Measurements from ENCODE around the gene PHGDH.
"Not testable (repeated sequence)": the region's sequence is repeated elsewhere in the genome, so short reads cannot be mapped to it uniquely, and the experiment has no call there.

PHGDH gene
- total RNA-seq, result 13.6 to 14.3 reads per million in 2 donors

- DNase-seq, result no peak
Measured at GRCh38 chr1:119711804-119712341, at the start of gene PHGDH. Gene PHGDH, plus strand, starts transcription at chr1:119711934. Its CDS starts 89 bp downstream, at chr1:119712023.

DNA sequence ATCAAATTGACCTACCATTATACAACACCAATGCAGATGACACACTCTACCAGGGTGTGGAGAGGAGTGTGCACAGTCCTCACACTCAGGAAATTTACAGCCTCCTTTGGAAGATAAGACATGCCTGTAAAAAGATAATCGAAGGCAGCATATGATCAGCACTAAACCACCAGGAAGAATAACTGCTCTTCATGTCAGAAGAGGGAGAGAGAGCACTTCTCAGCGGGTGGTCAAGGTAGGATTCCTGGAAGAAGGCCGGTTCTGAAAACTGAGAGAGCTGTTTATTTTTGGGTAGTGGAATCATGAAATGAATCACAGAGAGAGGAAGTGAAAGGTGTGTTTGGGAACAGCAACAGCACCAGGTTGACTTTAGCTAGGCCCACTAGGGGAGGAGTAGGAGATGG is 49.7 kb upstream of the PHGDH start:
- DNase-seq, result no peak

- DNase-seq, result no peak
Measured at GRCh38 chr1:119664067-119664466, 47.7 kb upstream of the PHGDH start.

- no peak for DNase-seq
Measured at GRCh38 chr1:119667173-119667572, 44.6 kb upstream of the PHGDH start.

GRCh38 chr1:119670898-119671297 is 40.8 kb upstream of the PHGDH start:
- no peak for DNase-seq

GRCh38 chr1:119673171-119673940 is 38.4 kb upstream of the PHGDH start:
- DNase-seq, result no peak

DNA sequence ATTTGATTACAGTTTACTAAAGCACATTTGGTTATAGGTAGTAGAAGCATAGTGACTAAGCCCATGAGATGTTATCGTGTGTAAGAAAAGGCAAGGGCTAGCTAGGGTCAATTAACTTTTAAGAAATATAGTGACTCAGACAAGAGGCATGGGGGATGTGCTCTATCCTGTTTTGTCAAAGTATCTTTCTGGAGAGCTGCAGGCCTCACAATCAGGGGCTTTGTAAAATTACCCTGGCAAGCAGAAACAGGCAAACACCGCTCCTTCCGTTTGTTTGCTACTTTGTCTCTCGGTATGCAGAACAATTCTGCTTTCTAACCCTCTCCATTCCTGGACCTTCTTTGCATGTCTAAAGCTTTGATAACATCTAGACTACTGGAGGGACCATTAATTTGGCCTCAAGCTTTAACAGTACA is 37.6 kb upstream of the PHGDH start:
- DNase-seq, result no peak

DNA sequence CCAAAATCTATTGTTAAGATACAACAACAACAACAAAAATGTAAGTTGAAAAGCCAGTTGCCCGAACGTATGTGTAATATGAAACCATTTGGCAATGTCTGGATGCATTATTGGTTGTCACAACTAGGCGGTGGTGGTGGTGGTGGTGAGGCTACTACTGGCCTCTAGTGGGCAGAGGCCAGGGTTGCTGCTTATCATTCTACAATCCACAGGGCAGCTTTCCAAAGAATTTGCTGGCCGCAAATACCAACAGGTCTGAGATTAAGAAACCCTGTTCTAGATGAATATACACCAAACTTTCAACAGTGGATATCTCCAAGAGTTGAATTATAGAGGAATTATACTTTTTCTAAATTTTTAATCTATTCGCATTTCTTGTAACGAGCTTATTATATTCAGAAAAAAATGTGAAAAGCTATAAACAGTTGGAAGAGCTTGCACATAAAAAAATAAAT is 36.9 kb upstream of the PHGDH start:
- DNase-seq, result no peak

DNA sequence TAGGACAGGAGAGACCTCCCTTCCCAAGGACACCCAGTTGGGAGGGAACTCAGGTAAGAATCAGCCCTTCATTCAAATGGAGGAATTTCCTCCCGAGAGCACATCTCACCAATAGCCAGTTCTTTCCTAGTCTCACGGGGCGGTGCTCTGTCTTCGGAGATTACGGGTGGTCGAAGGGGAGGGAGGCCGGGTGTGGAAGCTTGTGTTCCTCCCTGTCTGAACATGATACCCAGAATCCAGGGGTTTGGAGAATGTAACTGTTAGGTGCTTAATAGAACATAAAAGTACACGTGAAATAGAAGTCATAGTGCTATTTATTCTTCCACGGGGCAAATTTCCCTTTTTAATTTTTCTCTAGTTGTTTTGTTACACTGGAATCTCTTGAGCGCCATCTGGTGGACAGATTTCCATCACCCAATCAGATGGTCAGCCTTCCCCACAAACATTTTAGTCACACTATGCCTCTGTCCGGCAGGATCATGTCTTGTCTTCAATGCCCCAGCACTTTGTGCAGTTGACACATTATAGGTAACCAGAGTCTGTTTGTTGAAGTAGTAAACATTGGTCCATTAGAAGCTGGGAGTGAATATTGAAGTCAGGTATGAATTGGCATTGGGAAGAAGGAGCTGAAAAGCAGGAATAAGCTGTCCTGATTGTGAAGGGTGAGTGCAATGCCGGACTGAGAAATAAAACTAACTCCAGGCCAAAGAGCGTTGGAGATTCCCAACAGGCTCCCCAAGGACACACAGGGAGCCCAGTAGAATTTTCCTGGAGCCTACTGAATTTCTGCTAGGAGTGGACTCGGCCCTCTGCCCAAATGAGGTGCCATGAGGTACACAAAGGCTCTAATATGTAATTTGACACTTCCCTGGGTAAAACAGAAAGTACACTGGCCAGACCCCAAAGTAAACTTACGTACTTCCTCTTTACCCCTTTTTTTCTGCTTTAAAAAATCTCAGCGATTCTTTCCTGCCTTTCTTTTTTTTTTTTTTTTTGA is 36.1 kb upstream of the PHGDH start:
- no peak for DNase-seq

GRCh38 chr1:119676571-119677206 is 35.0 kb upstream of the PHGDH start:
- no peak for DNase-seq

- DNase-seq, result no peak
Measured at GRCh38 chr1:119679223-119679622, 32.5 kb upstream of the PHGDH start.

DNA sequence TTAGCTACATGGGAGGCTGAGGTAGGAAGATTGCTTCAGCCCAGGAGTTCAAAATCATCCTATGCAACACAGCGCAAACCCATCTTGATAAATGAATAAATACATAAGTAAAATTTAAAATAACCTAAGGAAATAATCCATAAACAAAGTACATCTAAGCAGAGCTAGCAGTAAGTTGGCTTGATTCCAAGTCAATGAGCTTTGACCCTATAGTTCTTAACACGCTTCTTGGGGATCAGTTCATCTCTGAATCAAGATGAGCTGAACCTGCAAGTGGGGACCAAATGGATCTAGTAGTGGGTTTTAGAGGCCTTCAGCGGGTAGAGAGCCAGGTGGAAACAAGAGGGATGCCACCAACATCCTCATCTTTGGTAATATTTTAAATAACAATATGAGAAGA is 31.5 kb upstream of the PHGDH start:
- no peak for DNase-seq

GRCh38 chr1:119680723-119681122 is 31.0 kb upstream of the PHGDH start:
- DNase-seq, result no peak

DNA sequence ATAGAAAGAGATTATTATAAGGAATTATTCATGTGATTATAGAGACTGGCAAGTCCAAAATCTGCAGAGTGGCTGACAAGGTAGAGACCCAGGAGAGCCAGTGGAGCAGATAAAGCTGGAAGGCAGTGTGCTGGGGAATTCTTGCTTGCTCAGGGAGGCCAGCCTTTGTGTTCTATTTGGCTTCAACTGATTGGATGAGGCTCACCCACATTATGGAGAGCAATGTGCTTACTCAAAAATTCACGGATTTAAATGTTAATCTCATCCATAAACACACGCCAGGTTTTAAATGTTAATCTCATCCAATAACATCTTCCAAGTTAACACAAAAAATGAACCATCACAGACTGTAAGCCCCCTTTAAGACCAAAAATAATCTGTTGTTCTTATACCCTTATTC is 30.2 kb upstream of the PHGDH start:
- DNase-seq, result no peak

DNA sequence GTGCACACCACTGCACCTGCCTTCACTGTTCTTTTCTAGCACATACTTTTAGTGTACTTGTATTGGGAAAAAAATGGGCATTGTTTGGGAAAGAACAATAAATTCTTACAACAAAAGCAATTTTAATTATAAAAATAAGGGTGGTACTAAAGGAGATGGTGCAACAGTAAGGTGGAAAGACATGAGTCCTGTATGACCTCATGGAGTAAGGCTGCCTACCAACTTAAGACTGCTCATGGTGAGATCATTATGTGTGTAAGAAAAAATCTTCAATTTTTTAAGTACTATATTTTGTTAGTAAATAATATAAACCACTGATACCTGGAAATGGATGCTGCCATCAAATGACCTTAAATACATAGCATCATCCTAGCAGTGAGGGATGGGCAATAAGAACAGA is 29.6 kb upstream of the PHGDH start:
- no peak for DNase-seq

DNA sequence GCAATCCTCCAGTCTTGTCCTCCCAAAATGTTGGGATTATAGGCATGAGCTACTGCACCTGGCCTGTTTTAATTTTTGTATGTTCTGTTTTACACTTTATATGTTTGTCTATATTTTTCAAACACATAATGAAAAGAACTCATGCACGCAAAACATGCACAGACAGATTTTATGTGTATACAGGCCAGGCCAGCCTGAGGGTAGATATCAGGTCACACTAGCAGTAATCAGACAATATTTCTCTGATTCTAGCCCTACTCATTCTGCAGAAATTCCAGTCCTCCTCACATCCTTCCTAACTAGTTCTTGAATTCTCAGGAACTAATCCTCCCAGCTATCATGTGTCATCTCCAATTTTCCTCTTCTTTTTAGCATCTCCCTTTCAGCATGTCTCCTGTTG is 27.8 kb upstream of the PHGDH start:
- no peak for DNase-seq

GRCh38 chr1:119686661-119687060 is 25.1 kb upstream of the PHGDH start:
- no peak for DNase-seq

GRCh38 chr1:119687434-119688079 is 24.2 kb upstream of the PHGDH start:
- DNase-seq, result no peak

DNA sequence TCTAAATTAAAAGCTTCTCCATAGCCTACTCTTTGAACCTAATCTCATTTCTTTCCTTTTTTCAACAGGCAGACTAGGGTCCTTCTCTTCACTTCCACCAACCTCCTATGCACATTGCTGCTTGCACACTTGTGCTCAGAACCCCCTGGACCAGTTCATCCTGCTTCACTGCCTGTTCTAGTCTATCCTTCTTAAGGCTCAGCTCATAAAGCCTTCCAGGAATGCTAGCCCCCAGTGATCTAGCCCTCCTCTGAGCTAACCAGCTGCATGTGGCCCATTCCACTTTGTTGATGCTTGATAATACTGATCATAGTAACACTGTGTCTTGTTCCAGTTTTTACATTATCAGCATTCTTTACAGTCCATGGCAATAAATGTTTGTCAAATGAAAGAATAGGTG is 22.9 kb upstream of the PHGDH start:
- DNase-seq, result no peak

DNA sequence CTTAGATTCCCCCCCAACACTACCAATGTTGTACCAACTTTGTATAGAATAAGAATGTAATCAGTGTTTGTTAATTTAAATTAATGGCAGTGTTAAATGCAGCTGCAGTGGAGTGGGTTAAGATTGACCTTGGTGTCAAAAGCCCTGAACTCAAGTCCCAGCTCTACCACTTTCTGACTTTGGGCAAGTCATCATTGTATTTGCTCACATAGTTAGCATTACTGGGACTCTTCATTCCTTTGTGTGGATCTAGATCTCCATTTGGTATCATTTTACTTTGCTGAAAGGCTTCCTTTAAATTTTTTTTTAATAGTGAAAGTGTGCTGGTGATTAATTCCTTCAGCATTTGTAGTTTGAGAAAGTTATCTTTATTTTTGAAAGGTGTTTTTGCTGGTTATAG is 22.2 kb upstream of the PHGDH start:
- DNase-seq, result no peak

- not testable (repeated sequence) for DNase-seq
Measured at GRCh38 chr1:119696863-119697262, 14.9 kb upstream of the PHGDH start.

- DNase-seq, result no peak
Measured at GRCh38 chr1:119697598-119697997, 14.1 kb upstream of the PHGDH start.

Data from activated gamma-delta T cell (primary cell).